NB4 (cell line): Measurements from ENCODE around the gene SUSD6.

Source experiments
- DNase-seq: peaks from one replicate; pipeline ENCODE4 v3.0.0; 2010; ENCODE audit warnings: low read depth
- H3K4me3 ChIP-seq: one replicate; pipeline ENCODE4 v1.5.1; 2011; ENCODE audit warnings: mild to moderate bottlenecking, low read depth, low read length, moderate library complexity
- MYC ChIP-seq: IDR thresholded peaks from 2 replicates; pipeline ENCODE4 v1.6.1; 2011; ENCODE audit warnings: low read depth, low read length
- POLR2A ChIP-seq: IDR thresholded peaks from 2 replicates; pipeline ENCODE4 v1.6.1; 2011; ENCODE audit warnings: mild to moderate bottlenecking; ENCODE audit not compliant: insufficient read length; ENCODE audit errors: extremely low read depth
- TF ChIP-seq, protein P1 (sequence below): IDR thresholded peaks from 2 replicates; pipeline ENCODE4 v1.6.1; 2011; ENCODE audit warnings: low read depth, low read length
- TF ChIP-seq, protein P2 (sequence below): IDR thresholded peaks from one replicate; pipeline ENCODE4 v1.5.1; 2012; ENCODE audit warnings: low read depth, low read length

The SUSD6 gene

DNA sequence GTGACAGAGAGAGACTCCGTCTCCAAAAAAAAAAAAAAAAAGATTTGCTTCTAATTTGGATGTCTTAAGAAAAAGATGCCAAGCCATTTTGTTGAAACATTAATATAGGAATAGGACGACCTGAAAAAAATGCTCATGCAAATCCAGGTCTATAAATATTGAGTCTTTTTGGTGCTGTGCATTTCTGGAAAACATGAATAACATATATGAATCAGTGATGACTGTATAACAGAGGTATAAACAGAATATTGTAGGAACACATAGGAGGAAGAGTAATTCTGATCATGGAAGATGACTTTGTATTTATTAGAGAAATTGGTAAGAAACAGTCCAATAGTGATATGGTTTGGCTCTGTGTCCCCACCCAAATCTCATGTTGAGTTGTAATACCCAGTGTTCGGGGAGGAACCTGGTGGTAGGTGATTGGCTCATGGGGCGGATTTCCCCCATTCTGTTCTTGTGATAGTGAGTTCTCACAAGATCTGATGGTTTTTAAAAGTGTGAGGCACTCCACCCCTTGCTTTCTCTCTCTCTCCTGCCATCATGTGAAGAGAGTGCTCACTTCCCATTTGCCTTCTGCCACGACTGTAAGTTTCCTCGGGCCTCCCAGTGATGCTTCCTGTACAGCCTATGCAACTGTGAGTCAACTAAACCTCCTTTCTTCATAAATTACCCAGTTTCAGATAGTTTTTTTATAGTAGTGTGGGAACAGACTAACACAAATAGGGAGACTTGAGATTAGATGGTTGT, 152.5 kb downstream of the SUSD6 start:
- TF ChIP-seq MYC (no peak), POLR2A (no peak)
- TF ChIP-seq, protein P1, sequence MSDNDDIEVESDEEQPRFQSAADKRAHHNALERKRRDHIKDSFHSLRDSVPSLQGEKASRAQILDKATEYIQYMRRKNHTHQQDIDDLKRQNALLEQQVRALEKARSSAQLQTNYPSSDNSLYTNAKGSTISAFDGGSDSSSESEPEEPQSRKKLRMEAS, result no peak
- TF ChIP-seq, protein P2, sequence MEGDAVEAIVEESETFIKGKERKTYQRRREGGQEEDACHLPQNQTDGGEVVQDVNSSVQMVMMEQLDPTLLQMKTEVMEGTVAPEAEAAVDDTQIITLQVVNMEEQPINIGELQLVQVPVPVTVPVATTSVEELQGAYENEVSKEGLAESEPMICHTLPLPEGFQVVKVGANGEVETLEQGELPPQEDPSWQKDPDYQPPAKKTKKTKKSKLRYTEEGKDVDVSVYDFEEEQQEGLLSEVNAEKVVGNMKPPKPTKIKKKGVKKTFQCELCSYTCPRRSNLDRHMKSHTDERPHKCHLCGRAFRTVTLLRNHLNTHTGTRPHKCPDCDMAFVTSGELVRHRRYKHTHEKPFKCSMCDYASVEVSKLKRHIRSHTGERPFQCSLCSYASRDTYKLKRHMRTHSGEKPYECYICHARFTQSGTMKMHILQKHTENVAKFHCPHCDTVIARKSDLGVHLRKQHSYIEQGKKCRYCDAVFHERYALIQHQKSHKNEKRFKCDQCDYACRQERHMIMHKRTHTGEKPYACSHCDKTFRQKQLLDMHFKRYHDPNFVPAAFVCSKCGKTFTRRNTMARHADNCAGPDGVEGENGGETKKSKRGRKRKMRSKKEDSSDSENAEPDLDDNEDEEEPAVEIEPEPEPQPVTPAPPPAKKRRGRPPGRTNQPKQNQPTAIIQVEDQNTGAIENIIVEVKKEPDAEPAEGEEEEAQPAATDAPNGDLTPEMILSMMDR, result no peak
- DNase-seq, result peak; percentile 39
- H3K4me3 ChIP-seq, result no peak overlapping the region
